K562 (cell line): ENCODE results near the gene RNF213. TPM values are rescaled to one million over a fixed set of nuclear protein-coding genes. Genes with fewer than 3 reads are reported as not detected.

ENCODE experiments used
- ATAC-seq: fragments of 200-7000 bp; cut with Tn5 transposase; 3 replicates; pipeline ENCODE4 v1.9.1; 2020; ENCODE audit warnings: moderate library complexity
- BruUV-seq: library from RNA; stranded (reverse); fragments of 400-500 nt; replicated peaks from 2 replicates; lab custom pipeline; 2021; lab: Mats Ljungman, UMichigan
- CTCF ChIA-PET: fragments of 300-600 bp; formaldehyde crosslinking; extraction: SDS; loops from one replicate; lab custom pipeline; 2021; ENCODE audit warnings: low intra/inter-chr PET ratio; lab: Yijun Ruan, JAX
- POLR2A ChIA-PET: fragments of 300-600, 350-650 bp; sonication (Branson Sonifier 250); formaldehyde crosslinking; extraction: SDS; loops from one replicate; lab custom pipeline; 2021; ENCODE audit warnings: antibody characterized with exemption, inconsistent platforms; lab: Yijun Ruan, JAX
- DNase-seq, 4 experiments: peaks; one replicate each; pipeline versions ENCODE4 v3.0.0 to v3.0.0-alpha.2; 2011 to 2018; ENCODE audit warnings: low spot score in 3 of 4, mixed read lengths in 3 of 4; ENCODE audit errors: extremely low read depth in 1 of 4
- FAIRE-seq: peaks from 2 replicates; lab custom pipeline; 2011; peaks lifted over from hg19 to GRCh38; lab: Jason Lieb, UNC
- H2AFZ ChIP-seq: 2 replicates; pipeline ENCODE4 v1.6.0; 2011; ENCODE audit warnings: low read depth, low read length, control low read depth, inconsistent platforms
- H3K27ac ChIP-seq: fragments of 200-600 bp; 3 replicates; pipeline ENCODE4 v1.8.0; 2011; ENCODE audit warnings: low read depth, mild to moderate bottlenecking, control low read depth, inconsistent platforms, low read length, moderate library complexity, mixed read lengths; ENCODE audit errors: extremely low read depth
- H3K27me3 ChIP-seq, 2 experiments: fragments of 300-600 bp in 1 of 2; 2 replicates in 1 of 2; 3 replicates in 1 of 2; pipeline versions ENCODE4 v1.6.0 to v1.8.0; 2011; ENCODE audit warnings: inconsistent platforms in 2 of 2, low read length in 2 of 2, mild to moderate bottlenecking in 1 of 2, mixed read lengths in 1 of 2, moderate library complexity in 1 of 2; ENCODE audit not compliant: control insufficient read depth in 2 of 2, insufficient read depth in 2 of 2
- H3K36me3 ChIP-seq: fragments of 300-600 bp; 3 replicates; pipeline ENCODE4 v1.8.0; 2011; ENCODE audit warnings: mild to moderate bottlenecking, low read length, inconsistent platforms; ENCODE audit not compliant: control insufficient read depth, insufficient read depth
- H3K4me1 ChIP-seq, 2 experiments: fragments of 200-600 bp in 1 of 2; replicated peaks in 1 of 2; 2 replicates in 1 of 2; 3 replicates in 1 of 2; pipeline versions ENCODE4 v1.5.1 to v1.8.0; 2011; ENCODE audit warnings: inconsistent platforms in 2 of 2, low read length in 2 of 2, mild to moderate bottlenecking in 1 of 2, mixed read lengths in 1 of 2, moderate library complexity in 1 of 2; ENCODE audit not compliant: control insufficient read depth in 2 of 2, insufficient read depth in 2 of 2
- H3K4me2 ChIP-seq: 2 replicates; pipeline ENCODE4 v1.6.1; 2011; ENCODE audit warnings: low read length, control low read depth, inconsistent platforms, mixed read lengths; ENCODE audit not compliant: insufficient read depth
- H3K4me3 ChIP-seq: fragments of 200-600 bp; sonication (generic), shearing (Covaris generic); 2 replicates; pipeline ENCODE4 v1.5.1; 2016; ENCODE audit warnings: control low read depth, inconsistent platforms
- H3K79me2 ChIP-seq: fragments of 200-600 bp; 3 replicates; pipeline ENCODE4 v1.8.0; 2011; ENCODE audit warnings: low read length, inconsistent platforms; ENCODE audit not compliant: control insufficient read depth, insufficient read depth
- H3K9ac ChIP-seq, 2 experiments: 2 replicates each; pipeline versions ENCODE4 v1.6.0 to v1.6.1; 2011; ENCODE audit warnings: low read depth in 2 of 2, low read length in 2 of 2, control low read depth in 1 of 2, inconsistent platforms in 1 of 2, mild to moderate bottlenecking in 1 of 2, mixed read lengths in 1 of 2; ENCODE audit not compliant: insufficient read depth in 1 of 2
- H3K9me1 ChIP-seq: one replicate; pipeline ENCODE4 v1.6.0; 2011; ENCODE audit warnings: inconsistent platforms, mild to moderate bottlenecking, low read length, moderate library complexity; ENCODE audit not compliant: control insufficient read depth, insufficient read depth
- H3K9me3 ChIP-seq: replicated peaks from 2 replicates; pipeline ENCODE4 v1.5.1; 2011; ENCODE audit warnings: low read depth, low read length, inconsistent platforms; ENCODE audit not compliant: control insufficient read depth, insufficient read depth
- H4K20me1 ChIP-seq: replicated peaks from 2 replicates; pipeline ENCODE4 v1.6.1; 2011; ENCODE audit warnings: low read length, inconsistent platforms, mixed read lengths; ENCODE audit not compliant: control insufficient read depth, insufficient read depth
- FOXK2 ChIP-seq, 2 experiments: fragments of 450-650 bp; IDR thresholded peaks in 1 of 2; conservative IDR thresholded peaks in 1 of 2; 2 replicates each; pipeline ENCODE4 v1.6.1; 2016; ENCODE audit warnings: low read depth in 2 of 2, mild to moderate bottlenecking in 1 of 2
- HMGN3 ChIP-seq: IDR thresholded peaks from 2 replicates; pipeline ENCODE4 v1.6.1; 2011; ENCODE audit warnings: borderline replicate concordance, low read depth, mild to moderate bottlenecking, mixed read lengths, low read length; ENCODE audit not compliant: insufficient read length; ENCODE audit errors: extremely low read depth
- HOXB6 ChIP-seq: fragments of 250-450 bp; sonication (Bioruptor Pico); IDR thresholded peaks from 2 replicates; pipeline ENCODE4 v1.5.1; 2022; ENCODE audit warnings: mild to moderate bottlenecking, borderline replicate concordance
- KDM4B ChIP-seq, 2 experiments: fragments of 450-650 bp in 1 of 2; sonication (generic) in 1 of 2; IDR thresholded peaks; 2 replicates each; pipeline ENCODE4 v1.6.1; 2016 to 2017; ENCODE audit warnings: borderline replicate concordance in 2 of 2, antibody characterized with exemption in 1 of 2, low read depth in 1 of 2, mild to moderate bottlenecking in 1 of 2
- POLR2A ChIP-seq: fragments of 450-650 bp; conservative IDR thresholded peaks from 2 replicates; pipeline ENCODE4 v1.6.1; 2016
- SMARCE1 ChIP-seq: fragments of 450-650 bp; IDR thresholded peaks from 2 replicates; pipeline ENCODE4 v1.7.1; 2016; ENCODE audit warnings: mild to moderate bottlenecking
- SP1 ChIP-seq: sonication (generic); formaldehyde crosslinking; IDR thresholded peaks from 2 replicates; pipeline ENCODE4 v1.8.1; 2022; ENCODE audit warnings: mild to moderate bottlenecking, missing genetic modification reagents
- ZFP30 ChIP-seq: fragments of 250-450 bp; sonication (Bioruptor Pico); IDR thresholded peaks from 2 replicates; pipeline ENCODE4 v1.8.0; 2022; ENCODE audit warnings: moderate library complexity, mild to moderate bottlenecking, inconsistent platforms, borderline replicate concordance
- ZNF311 ChIP-seq: fragments of 250-450 bp; sonication (Bioruptor Pico); IDR thresholded peaks from 2 replicates; pipeline ENCODE4 v1.4.0; 2020; ENCODE audit warnings: mild to moderate bottlenecking, moderate library complexity
- ZNF589 ChIP-seq: fragments of 200-800 bp; sonication (Bioruptor generic); IDR thresholded peaks from 2 replicates; pipeline ENCODE4 v1.6.1; 2016; ENCODE audit warnings: low read depth, missing genetic modification characterization, missing compliant biosample characterization
- WGBS: fragments of 100-300 bp; shearing (Covaris generic); methylation state at CpG from one replicate; pipeline ENCODE4 v1.1.6; 2016; ENCODE audit warnings: low coverage, mixed read lengths; ENCODE audit not compliant: insufficient coverage; ENCODE audit errors: missing lambda C conversion rate; 5-methylcytosine and 5-hydroxymethylcytosine counted together
- in situ Hi-C: fragments of 300-500 bp; cut with MboI; formaldehyde crosslinking; loops from 4 replicates; pipeline ENCODE4 v1.15.0; 2018; ENCODE audit warnings: inconsistent platforms, mixed read lengths
- intact Hi-C: fragments of 100-400 bp; cut with micrococcal nuclease; formaldehyde crosslinking; loops from 2 replicates; pipeline ENCODE4 v1.14.2; 2022
- polyA plus RNA-seq, 8 experiments: library from polyadenylated mRNA; depleted of rRNA in 4 of 8; stranded (reverse) in 5 of 8; unstranded in 3 of 8; fragments of >200 nt; fragmentation: Nextera tagmentation in 2 of 8; fragmentation: Illumina TruSeq in 1 of 8; extraction: Ambion mirVana in 2 of 8; extraction: Trizol in 1 of 8; gene quantifications; 2 replicates each; pipeline versions ENCODE4 v1.2.1 to v1.2.3, GENCODE V29; 2011 to 2014; ENCODE audit warnings: inconsistent platforms in 1 of 8, missing spikeins in 1 of 8
- total RNA-seq, 7 experiments: library from RNA; depleted of rRNA in 6 of 7; stranded (reverse); fragments of >200 nt in 6 of 7; fragmentation: Illumina TruSeq in 2 of 7; extraction: Trizol in 2 of 7; gene quantifications; 2 replicates each; pipeline versions ENCODE4 v1.2.1 to v1.2.3, GENCODE V29; 2011 to 2021; ENCODE audit warnings: low replicate concordance in 1 of 7
- TF ChIP-seq, protein P1 (sequence below): IDR thresholded peaks from 2 replicates; pipeline ENCODE4 v1.6.1; 2011; ENCODE audit not compliant: insufficient read length; ENCODE audit errors: extremely low read depth
- TF ChIP-seq, protein P2 (sequence below), 2 experiments: IDR thresholded peaks in 1 of 2; conservative IDR thresholded peaks in 1 of 2; 2 replicates each; pipeline ENCODE4 v1.6.1; 2016; ENCODE audit warnings: low read depth in 2 of 2, mild to moderate bottlenecking in 1 of 2, missing compliant biosample characterization in 1 of 2, missing genetic modification characterization in 1 of 2, moderate library complexity in 1 of 2

The RNF213 gene
- total and polyA plus RNA-seq, 9 of the 15 experiments (the other 6 are each of a cell fraction or from before 2014, with no cell fraction given) = 5.3 to 33.6 (median 17.9) TPM

DNA sequence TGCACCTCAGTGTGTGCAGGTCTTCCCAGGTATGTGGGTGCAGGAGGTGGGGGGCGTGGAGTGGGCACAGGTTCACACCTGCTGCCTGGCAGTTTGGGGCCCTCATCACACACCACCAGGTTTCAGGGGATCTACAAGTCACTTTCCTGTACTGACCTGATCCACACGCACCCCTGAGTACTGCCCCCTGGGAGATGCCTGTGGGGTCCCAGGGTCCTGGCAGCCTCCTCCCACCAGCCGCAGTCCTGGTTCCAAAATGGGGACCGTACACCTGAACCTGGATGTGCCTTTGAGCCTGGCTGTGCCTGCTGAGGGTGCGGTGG lies 25.9 kb downstream of the RNF213 start:
- no TSS peak for BruUV-seq
- H2AFZ ChIP-seq = no peak overlapping the region
- ChIA-PET POLR2A (interaction anchor here (1.4 kb wide), 1 partner anchor 9 kb away, joined by 5 read pairs; no protein-coding TSS in a partner anchor), CTCF (no interaction called here)
- TF ChIP-seq ZNF589 (CRISPR knock-in tag) = no peak
- no peak for TF ChIP-seq SP1 (CRISPR knock-in tag)
- TF ChIP-seq HMGN3 = no peak
- TF ChIP-seq, protein P1, sequence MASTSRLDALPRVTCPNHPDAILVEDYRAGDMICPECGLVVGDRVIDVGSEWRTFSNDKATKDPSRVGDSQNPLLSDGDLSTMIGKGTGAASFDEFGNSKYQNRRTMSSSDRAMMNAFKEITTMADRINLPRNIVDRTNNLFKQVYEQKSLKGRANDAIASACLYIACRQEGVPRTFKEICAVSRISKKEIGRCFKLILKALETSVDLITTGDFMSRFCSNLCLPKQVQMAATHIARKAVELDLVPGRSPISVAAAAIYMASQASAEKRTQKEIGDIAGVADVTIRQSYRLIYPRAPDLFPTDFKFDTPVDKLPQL = no peak
- TF ChIP-seq HOXB6 (CRISPR knock-in tag) = no peak
- TF ChIP-seq ZNF311 (CRISPR knock-in tag) = no peak
- no peak for TF ChIP-seq FOXK2 (conservative IDR thresholded peaks at IDR 0.05 in 1 of 2, IDR thresholded peaks at IDR 0.05 in 1 of 2; ENCODE audit: low read depth in 2 of 2)
- TF ChIP-seq POLR2A = no peak
- TF ChIP-seq KDM4B (IDR thresholded peaks at IDR 0.05; ENCODE audit: borderline replicate concordance in 2 of 2, low read depth in 1 of 2) = no peak
- TF ChIP-seq, protein P2, sequence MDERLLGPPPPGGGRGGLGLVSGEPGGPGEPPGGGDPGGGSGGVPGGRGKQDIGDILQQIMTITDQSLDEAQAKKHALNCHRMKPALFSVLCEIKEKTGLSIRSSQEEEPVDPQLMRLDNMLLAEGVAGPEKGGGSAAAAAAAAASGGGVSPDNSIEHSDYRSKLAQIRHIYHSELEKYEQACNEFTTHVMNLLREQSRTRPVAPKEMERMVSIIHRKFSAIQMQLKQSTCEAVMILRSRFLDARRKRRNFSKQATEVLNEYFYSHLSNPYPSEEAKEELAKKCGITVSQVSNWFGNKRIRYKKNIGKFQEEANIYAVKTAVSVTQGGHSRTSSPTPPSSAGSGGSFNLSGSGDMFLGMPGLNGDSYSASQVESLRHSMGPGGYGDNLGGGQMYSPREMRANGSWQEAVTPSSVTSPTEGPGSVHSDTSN (CRISPR knock-in tag; IDR thresholded peaks at IDR 0.05; ENCODE audit: low read depth) = no peak
- TF ChIP-seq, protein P2 (tag; conservative IDR thresholded peaks at IDR 0.05; ENCODE audit: low read depth) = no peak
- no peak for TF ChIP-seq SMARCE1
- TF ChIP-seq ZFP30 (CRISPR knock-in tag) = no peak
- in situ Hi-C loops (no loop called here), intact Hi-C loops (no loop called here)
- H3K4me2 ChIP-seq = no peak overlapping the region
- peaks cover 30% of the 10 kb centered on the region; the same call in 1 of the 3 replicates for H3K36me3 ChIP-seq
- H3K79me2 ChIP-seq = no peaks in the 10 kb centered on the region
- H3K4me1 ChIP-seq = peaks cover 5 to 13% of the 10 kb centered on the region in 2 experiments; a peak in 3 of 5 replicates
- no peaks in the 10 kb centered on the region for H3K9me3 ChIP-seq
- peaks cover 7% of the 10 kb centered on the region for H4K20me1 ChIP-seq
- WGBS = 96% methylated on average over 4 of the region's 5 CpGs
- DNase-seq (no peak), ATAC-seq (no peak), FAIRE-seq (no peak)
- no peak overlapping the region for H3K4me3 ChIP-seq
- peak overlapping the region in 1 of 2 experiments; percentile 64; a peak in 1 of 4 replicates for H3K9ac ChIP-seq
- H3K9me1 ChIP-seq = peaks cover 3% of the 10 kb centered on the region
- H3K27me3 ChIP-seq = no peaks in the 10 kb centered on the region
- no peak overlapping the region for H3K27ac ChIP-seq
